HG02981 (cell line): ENCODE results near the gene FTSJ3.

ENCODE experiments used
- ATAC-seq: cut with Tn5 transposase; IDR thresholded peaks from one replicate; pipeline ENCODE4 v1.9.1; 2021; ENCODE audit warnings: mild to moderate bottlenecking, moderate library complexity; ENCODE audit not compliant: unreplicated experiment

The FTSJ3 gene

GRCh38 chr17:63830904-63831491 is 3.5 kb upstream of the FTSJ3 start:
- no peak for ATAC-seq

GRCh38 chr17:63830278-63830677 is 2.8 kb upstream of the FTSJ3 start:
- ATAC-seq = no peak

GRCh38 chr17:63828936-63829335 is 1.5 kb upstream of the FTSJ3 start:
- no peak for ATAC-seq

- ATAC-seq = no peak
Observed at GRCh38 chr17:63827801-63828221, 348 bp upstream of the FTSJ3 start.

GRCh38 chr17:63826468-63827001 is 928 bp downstream of the FTSJ3 start:
- no peak for ATAC-seq

GRCh38 chr17:63824362-63824761 is 3.1 kb downstream of the FTSJ3 start:
- no peak for ATAC-seq

GRCh38 chr17:63823659-63824331 is 3.7 kb downstream of the FTSJ3 start:
- ATAC-seq = no peak

GRCh38 chr17:63822537-63822936 is 4.9 kb downstream of the FTSJ3 start:
- ATAC-seq = no peak

GRCh38 chr17:63821804-63822203 is 5.7 kb downstream of the FTSJ3 start:
- ATAC-seq = no peak

GRCh38 chr17:63820963-63821561 is 6.4 kb downstream of the FTSJ3 start:
- no peak for ATAC-seq

- ATAC-seq = no peak
Observed at GRCh38 chr17:63819585-63820537, 7.6 kb downstream of the FTSJ3 start.

GRCh38 chr17:63819131-63819530 is 8.3 kb downstream of the FTSJ3 start:
- ATAC-seq = no peak

- ATAC-seq = no peak
Observed at GRCh38 chr17:63817736-63818385, 9.6 kb downstream of the FTSJ3 start.

- no peak for ATAC-seq
Observed at GRCh38 chr17:63816669-63817068, 10.8 kb downstream of the FTSJ3 start.

- no peak for ATAC-seq
Observed at GRCh38 chr17:63816123-63816522, 11.3 kb downstream of the FTSJ3 start.

- no peak for ATAC-seq
Observed at GRCh38 chr17:63809970-63810369, 17.5 kb downstream of the FTSJ3 start.

GRCh38 chr17:63805591-63805990 is 21.9 kb downstream of the FTSJ3 start:
- ATAC-seq = no peak

GRCh38 chr17:63804328-63804727 is 23.1 kb downstream of the FTSJ3 start:
- ATAC-seq = no peak

- no peak for ATAC-seq
Observed at GRCh38 chr17:63800783-63801182, 26.7 kb downstream of the FTSJ3 start.

- no peak for ATAC-seq
Observed at GRCh38 chr17:63798572-63799106, 28.8 kb downstream of the FTSJ3 start.
